K562 (cell line): Measurements from ENCODE around the gene PRTN3. TPM values are rescaled to one million over a fixed set of nuclear protein-coding genes. Genes with fewer than 3 reads are reported as not detected.
A peak's percentile ranks its signal among the peaks of the same experiment; 100 is the strongest.
"Not testable (repeated sequence)": the region's sequence is repeated elsewhere in the genome, so short reads cannot be mapped to it uniquely, and the experiment has no call there.

ENCODE experiments used
- ATAC-seq: fragments of 200-7000 bp; cut with Tn5 transposase; 3 replicates; pipeline ENCODE4 v1.9.1; 2020; ENCODE audit warnings: moderate library complexity
- BruUV-seq: library from RNA; stranded (reverse); fragments of 400-500 nt; replicated peaks from 2 replicates; lab custom pipeline; 2021; lab: Mats Ljungman, UMichigan
- CTCF ChIA-PET: fragments of 300-600 bp; formaldehyde crosslinking; extraction: SDS; loops from one replicate; lab custom pipeline; 2021; ENCODE audit warnings: low intra/inter-chr PET ratio; lab: Yijun Ruan, JAX
- POLR2A ChIA-PET: fragments of 300-600, 350-650 bp; sonication (Branson Sonifier 250); formaldehyde crosslinking; extraction: SDS; loops from one replicate; lab custom pipeline; 2021; ENCODE audit warnings: antibody characterized with exemption, inconsistent platforms; lab: Yijun Ruan, JAX
- DNase-seq, 4 experiments: peaks; one replicate each; pipeline versions ENCODE4 v3.0.0 to v3.0.0-alpha.2; 2011 to 2018; ENCODE audit warnings: low spot score in 3 of 4, mixed read lengths in 3 of 4; ENCODE audit errors: extremely low read depth in 1 of 4
- FAIRE-seq: peaks from 2 replicates; lab custom pipeline; 2011; peaks lifted over from hg19 to GRCh38; lab: Jason Lieb, UNC
- H2AFZ ChIP-seq: 2 replicates; pipeline ENCODE4 v1.6.0; 2011; ENCODE audit warnings: low read depth, low read length, control low read depth, inconsistent platforms
- H3K27ac ChIP-seq: fragments of 200-600 bp; 3 replicates; pipeline ENCODE4 v1.8.0; 2011; ENCODE audit warnings: low read depth, mild to moderate bottlenecking, control low read depth, inconsistent platforms, low read length, moderate library complexity, mixed read lengths; ENCODE audit errors: extremely low read depth
- H3K27me3 ChIP-seq, 2 experiments: fragments of 300-600 bp in 1 of 2; 2 replicates in 1 of 2; 3 replicates in 1 of 2; pipeline versions ENCODE4 v1.6.0 to v1.8.0; 2011; ENCODE audit warnings: inconsistent platforms in 2 of 2, low read length in 2 of 2, mild to moderate bottlenecking in 1 of 2, mixed read lengths in 1 of 2, moderate library complexity in 1 of 2; ENCODE audit not compliant: control insufficient read depth in 2 of 2, insufficient read depth in 2 of 2
- H3K36me3 ChIP-seq: fragments of 300-600 bp; 3 replicates; pipeline ENCODE4 v1.8.0; 2011; ENCODE audit warnings: mild to moderate bottlenecking, low read length, inconsistent platforms; ENCODE audit not compliant: control insufficient read depth, insufficient read depth
- H3K4me1 ChIP-seq, 2 experiments: fragments of 200-600 bp in 1 of 2; replicated peaks in 1 of 2; 2 replicates in 1 of 2; 3 replicates in 1 of 2; pipeline versions ENCODE4 v1.5.1 to v1.8.0; 2011; ENCODE audit warnings: inconsistent platforms in 2 of 2, low read length in 2 of 2, mild to moderate bottlenecking in 1 of 2, mixed read lengths in 1 of 2, moderate library complexity in 1 of 2; ENCODE audit not compliant: control insufficient read depth in 2 of 2, insufficient read depth in 2 of 2
- H3K4me2 ChIP-seq: 2 replicates; pipeline ENCODE4 v1.6.1; 2011; ENCODE audit warnings: low read length, control low read depth, inconsistent platforms, mixed read lengths; ENCODE audit not compliant: insufficient read depth
- H3K4me3 ChIP-seq: fragments of 200-600 bp; sonication (generic), shearing (Covaris generic); 2 replicates; pipeline ENCODE4 v1.5.1; 2016; ENCODE audit warnings: control low read depth, inconsistent platforms
- H3K79me2 ChIP-seq: fragments of 200-600 bp; 3 replicates; pipeline ENCODE4 v1.8.0; 2011; ENCODE audit warnings: low read length, inconsistent platforms; ENCODE audit not compliant: control insufficient read depth, insufficient read depth
- H3K9ac ChIP-seq, 2 experiments: 2 replicates each; pipeline versions ENCODE4 v1.6.0 to v1.6.1; 2011; ENCODE audit warnings: low read depth in 2 of 2, low read length in 2 of 2, control low read depth in 1 of 2, inconsistent platforms in 1 of 2, mild to moderate bottlenecking in 1 of 2, mixed read lengths in 1 of 2; ENCODE audit not compliant: insufficient read depth in 1 of 2
- H3K9me1 ChIP-seq: one replicate; pipeline ENCODE4 v1.6.0; 2011; ENCODE audit warnings: inconsistent platforms, mild to moderate bottlenecking, low read length, moderate library complexity; ENCODE audit not compliant: control insufficient read depth, insufficient read depth
- H3K9me3 ChIP-seq: replicated peaks from 2 replicates; pipeline ENCODE4 v1.5.1; 2011; ENCODE audit warnings: low read depth, low read length, inconsistent platforms; ENCODE audit not compliant: control insufficient read depth, insufficient read depth
- H4K20me1 ChIP-seq: replicated peaks from 2 replicates; pipeline ENCODE4 v1.6.1; 2011; ENCODE audit warnings: low read length, inconsistent platforms, mixed read lengths; ENCODE audit not compliant: control insufficient read depth, insufficient read depth
- FIP1L1 ChIP-seq: fragments of 200-400 bp; formaldehyde crosslinking; IDR thresholded peaks from 2 replicates; pipeline ENCODE4 v1.6.1; 2018; ENCODE audit warnings: mild to moderate bottlenecking, low read depth, low read length; ENCODE audit not compliant: poor library complexity, severe bottlenecking
- MTA1 ChIP-seq: fragments of 450-650 bp; IDR thresholded peaks from 2 replicates; pipeline ENCODE4 v1.6.1; 2017; ENCODE audit warnings: borderline replicate concordance
- POLR2G ChIP-seq: fragments of 200-400 bp; formaldehyde crosslinking; IDR thresholded peaks from 2 replicates; pipeline ENCODE4 v1.6.1; 2017; ENCODE audit warnings: low read depth, mild to moderate bottlenecking, antibody characterized with exemption, low read length, moderate library complexity
- RBFOX2 ChIP-seq: fragments of 200-400 bp; formaldehyde crosslinking; IDR thresholded peaks from 2 replicates; pipeline ENCODE4 v1.6.1; 2017; ENCODE audit warnings: low read depth, mild to moderate bottlenecking, low read length, moderate library complexity
- WGBS: fragments of 100-300 bp; shearing (Covaris generic); methylation state at CpG from one replicate; pipeline ENCODE4 v1.1.6; 2016; ENCODE audit warnings: low coverage, mixed read lengths; ENCODE audit not compliant: insufficient coverage; ENCODE audit errors: missing lambda C conversion rate; 5-methylcytosine and 5-hydroxymethylcytosine counted together
- in situ Hi-C: fragments of 300-500 bp; cut with MboI; formaldehyde crosslinking; loops from 4 replicates; pipeline ENCODE4 v1.15.0; 2018; ENCODE audit warnings: inconsistent platforms, mixed read lengths
- intact Hi-C: fragments of 100-400 bp; cut with micrococcal nuclease; formaldehyde crosslinking; loops from 2 replicates; pipeline ENCODE4 v1.14.2; 2022
- polyA plus RNA-seq, 8 experiments: library from polyadenylated mRNA; depleted of rRNA in 4 of 8; stranded (reverse) in 5 of 8; unstranded in 3 of 8; fragments of >200 nt; fragmentation: Nextera tagmentation in 2 of 8; fragmentation: Illumina TruSeq in 1 of 8; extraction: Ambion mirVana in 2 of 8; extraction: Trizol in 1 of 8; gene quantifications; 2 replicates each; pipeline versions ENCODE4 v1.2.1 to v1.2.3, GENCODE V29; 2011 to 2014; ENCODE audit warnings: inconsistent platforms in 1 of 8, missing spikeins in 1 of 8
- total RNA-seq, 7 experiments: library from RNA; depleted of rRNA in 6 of 7; stranded (reverse); fragments of >200 nt in 6 of 7; fragmentation: Illumina TruSeq in 2 of 7; extraction: Trizol in 2 of 7; gene quantifications; 2 replicates each; pipeline versions ENCODE4 v1.2.1 to v1.2.3, GENCODE V29; 2011 to 2021; ENCODE audit warnings: low replicate concordance in 1 of 7

Gene PRTN3
- total and polyA plus RNA-seq, 9 of the 15 experiments (the other 6 are each of a cell fraction or from before 2014, with no cell fraction given) = 0.14 to 0.86 (median 0.43) TPM; not detected in 3

GRCh38 chr19:890831-891230 lies 50.0 kb downstream of the PRTN3 start (continued):
- no peak for TF ChIP-seq MTA1
- peak; percentile 21; the same call in 1 of the 2 replicates for TF ChIP-seq POLR2G

- H3K79me2 ChIP-seq = peaks cover 40% of the 10 kb centered on the region
- H2AFZ ChIP-seq, ATAC-seq, H3K27me3 ChIP-seq, H4K20me1 ChIP-seq, H3K9me3 ChIP-seq, in situ Hi-C loops, FAIRE-seq, BruUV-seq, DNase-seq, CTCF ChIA-PET, H3K9me1 ChIP-seq: not testable (repeated sequence)
- peak overlapping the region; percentile 73 to 95; a peak in 3 of 4 replicates for H3K9ac ChIP-seq
- intact Hi-C loops = loop anchor here (2.0 kb wide), 1 partner anchor 15 kb away; no protein-coding TSS in a partner anchor
- H3K4me2 ChIP-seq = peak overlapping the region; percentile 83
- H3K36me3 ChIP-seq = peaks cover 38% of the 10 kb centered on the region; the same call in 2 of the 3 replicates
- TF ChIP-seq FIP1L1 = peak; percentile 23
- peak; percentile 56 for TF ChIP-seq POLR2G
- TF ChIP-seq RBFOX2 = peak; percentile 63
- H3K4me3 ChIP-seq = peak overlapping the region; percentile 79
- WGBS = 87% methylated on average over 24 of the region's 50 CpGs
- POLR2A ChIA-PET = interaction anchor here (0.6 to 2.9 kb wide), 4 partner anchors 10 to 86 kb away, joined by 3 to 15 read pairs (median 7); no protein-coding TSS in a partner anchor
- H3K4me1 ChIP-seq = peaks cover 9 to 62% of the 10 kb centered on the region in 2 experiments; a peak in 4 of 5 replicates
- H3K27ac ChIP-seq = peak overlapping the region; percentile 100; the same call in 1 of the 3 replicates
Measured at GRCh38 chr19:891421-892200, 50.8 kb downstream of the PRTN3 start.
